GM19455 (cell line): Measurements from ENCODE around the gene DEAF1.

Source experiments
- ATAC-seq: cut with Tn5 transposase; IDR thresholded peaks from one replicate; pipeline ENCODE4 v1.9.1; 2021; ENCODE audit not compliant: unreplicated experiment

DEAF1 gene

GRCh38 chr11:613369-613968 lies 81.6 kb downstream of the DEAF1 start:
- no peak for ATAC-seq

GRCh38 chr11:612961-613300 lies 82.1 kb downstream of the DEAF1 start:
- no peak for ATAC-seq

GRCh38 chr11:612201-612960 lies 82.6 kb downstream of the DEAF1 start:
- ATAC-seq: no peak

GRCh38 chr11:611001-611996 lies 83.7 kb downstream of the DEAF1 start:
- ATAC-seq: no peak

GRCh38 chr11:610146-610801 lies 84.7 kb downstream of the DEAF1 start:
- no peak for ATAC-seq

GRCh38 chr11:609341-609811 lies 85.6 kb downstream of the DEAF1 start:
- ATAC-seq: no peak

- no peak for ATAC-seq
These were observed 86.2 kb downstream of the DEAF1 start for GRCh38 chr11:608791-609251.

GRCh38 chr11:607971-608659 lies 86.9 kb downstream of the DEAF1 start:
- no peak for ATAC-seq

- no peak for ATAC-seq
These were observed 87.8 kb downstream of the DEAF1 start for GRCh38 chr11:607020-607780.

GRCh38 chr11:606245-606644 lies 88.8 kb downstream of the DEAF1 start:
- ATAC-seq: no peak

- ATAC-seq: no peak
These were observed 89.5 kb downstream of the DEAF1 start for GRCh38 chr11:605286-606129.

- ATAC-seq: no peak
These were observed 91.9 kb downstream of the DEAF1 start for GRCh38 chr11:603154-603553.

GRCh38 chr11:601573-602245 lies 93.3 kb downstream of the DEAF1 start:
- ATAC-seq: no peak

- ATAC-seq: no peak
These were observed 96.9 kb downstream of the DEAF1 start for GRCh38 chr11:598005-598680.

- ATAC-seq: no peak
These were observed 97.8 kb downstream of the DEAF1 start for GRCh38 chr11:597166-597725.

- no peak for ATAC-seq
These were observed 98.6 kb downstream of the DEAF1 start for GRCh38 chr11:596374-596773.

GRCh38 chr11:595400-595799 lies 99.6 kb downstream of the DEAF1 start:
- no peak for ATAC-seq
